DMS53 (cell line): ENCODE results near the gene PROKR2.

ENCODE experiments used
- DNase-seq: peaks from one replicate; lab custom pipeline; 2025; lab: John Stamatoyannopoulos, UW

Gene PROKR2

DNA sequence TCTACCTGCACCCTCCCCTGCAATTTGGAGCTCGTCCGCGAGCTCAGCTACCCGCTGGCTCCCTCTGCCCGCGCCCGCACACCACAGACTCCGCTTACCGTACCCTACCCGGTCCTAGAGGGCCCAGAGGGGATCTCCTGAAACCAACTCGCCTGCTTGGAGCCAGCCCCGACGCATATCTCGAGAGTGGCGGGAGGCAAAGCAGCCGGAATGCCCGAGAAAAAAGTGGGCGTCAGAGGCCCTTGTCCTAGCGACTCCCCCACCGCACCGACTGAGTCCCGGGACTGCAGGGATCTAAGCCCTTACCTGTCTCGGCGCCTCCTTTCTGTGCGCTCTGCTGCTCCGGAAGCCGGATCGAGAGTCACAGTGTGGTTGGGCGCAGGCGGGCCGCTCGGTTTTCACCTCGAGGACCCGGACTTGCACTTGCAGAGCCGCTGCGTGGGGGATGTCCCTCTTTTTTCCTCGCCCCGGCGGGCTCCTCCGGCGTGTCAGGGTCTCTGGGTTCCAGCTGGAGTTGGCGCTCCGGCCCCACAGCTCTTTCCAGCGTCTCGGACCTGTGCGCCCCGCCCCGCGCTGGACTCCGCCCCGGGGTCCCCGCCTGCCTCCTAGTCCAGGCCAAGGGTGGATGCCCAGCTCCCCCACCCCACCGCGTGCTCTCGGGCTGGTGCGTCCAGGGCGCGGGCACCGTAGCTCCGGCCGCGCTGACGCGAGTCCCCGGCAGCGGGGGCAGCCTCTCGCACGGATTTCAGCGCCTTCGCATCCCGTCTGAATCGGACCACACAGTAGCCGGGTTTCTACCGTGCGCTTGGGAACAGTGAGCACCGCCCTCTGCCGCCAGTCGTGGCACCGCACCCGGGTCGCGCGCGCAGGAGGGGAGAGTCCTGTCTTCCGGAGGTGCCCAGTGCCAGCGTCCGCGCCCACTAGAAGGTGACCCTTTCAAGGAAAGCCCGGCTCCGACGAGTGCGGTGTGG lies at the start of gene PROKR2:
PROKR2 (minus strand) TSS at position 767 of the 971 bp plus-strand sequence. CDS start 2,585 bp downstream, outside the sequence.
- no peak for DNase-seq

DNA sequence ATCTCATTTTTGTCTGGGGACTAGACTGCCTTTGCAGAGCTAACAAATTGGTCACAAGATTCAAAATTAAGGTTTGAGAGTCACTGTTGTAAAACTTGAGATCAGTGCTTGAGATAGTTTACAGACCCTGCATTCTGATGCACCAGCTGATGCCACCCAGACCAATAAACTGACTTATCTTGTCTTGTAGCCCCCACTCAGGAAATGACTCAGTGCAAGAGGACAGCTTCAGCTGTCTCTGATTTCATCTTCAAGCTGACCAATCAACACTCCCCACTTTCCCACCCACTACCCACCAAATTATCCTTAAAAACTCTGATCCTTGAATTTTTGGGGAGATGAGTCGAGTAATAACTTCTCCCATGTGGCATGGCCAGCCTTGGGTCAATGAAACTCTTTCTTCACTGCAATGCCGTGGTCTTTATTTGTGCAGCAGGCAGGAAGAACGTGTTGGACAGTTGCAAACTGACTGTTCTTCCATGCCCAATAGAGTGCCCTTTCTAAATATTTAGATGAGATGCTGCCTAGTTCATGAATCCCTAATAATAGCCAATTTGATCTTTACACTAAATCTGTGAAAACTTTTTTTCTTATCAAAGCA lies 48.3 kb upstream of the PROKR2 start:
- no peak for DNase-seq

DNA sequence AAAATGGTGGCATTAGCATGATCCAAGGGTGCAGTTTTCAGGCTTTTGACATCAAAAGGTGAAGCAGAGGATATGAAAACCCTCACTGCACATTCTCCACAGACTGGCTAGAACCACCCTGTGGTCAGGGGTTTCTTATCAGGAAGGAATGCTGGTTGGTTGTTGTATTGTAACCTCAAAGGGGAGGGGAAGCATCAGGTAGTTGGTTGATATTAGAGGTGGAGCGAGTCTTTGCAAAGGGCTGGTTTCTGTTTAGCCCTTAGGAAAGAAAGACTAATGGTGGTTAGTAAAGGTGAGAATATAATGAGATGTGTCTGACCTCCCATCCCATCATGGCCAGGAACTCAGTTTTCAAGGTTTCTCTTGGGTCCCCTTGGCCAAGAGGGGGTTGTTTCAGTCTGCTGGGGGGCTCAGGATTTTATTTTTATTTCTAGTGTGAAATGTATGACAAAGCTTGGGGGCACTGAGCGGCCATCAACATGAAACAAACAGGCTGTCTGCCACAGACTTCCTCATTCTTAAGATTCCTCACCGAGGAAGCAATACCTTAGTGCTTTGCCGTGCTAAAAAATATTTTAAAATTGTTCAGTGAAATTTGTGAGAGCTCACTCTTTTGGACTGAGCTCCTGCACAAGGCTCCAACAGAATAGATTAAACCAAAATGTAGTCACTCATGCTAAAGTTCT lies 47.5 kb upstream of the PROKR2 start:
- DNase-seq: no peak

- no peak for DNase-seq
These were observed 46.0 kb upstream of the PROKR2 start for GRCh38 chr20:5362771-5363170.

GRCh38 chr20:5361176-5361575 lies 44.4 kb upstream of the PROKR2 start:
- DNase-seq: no peak

DNA sequence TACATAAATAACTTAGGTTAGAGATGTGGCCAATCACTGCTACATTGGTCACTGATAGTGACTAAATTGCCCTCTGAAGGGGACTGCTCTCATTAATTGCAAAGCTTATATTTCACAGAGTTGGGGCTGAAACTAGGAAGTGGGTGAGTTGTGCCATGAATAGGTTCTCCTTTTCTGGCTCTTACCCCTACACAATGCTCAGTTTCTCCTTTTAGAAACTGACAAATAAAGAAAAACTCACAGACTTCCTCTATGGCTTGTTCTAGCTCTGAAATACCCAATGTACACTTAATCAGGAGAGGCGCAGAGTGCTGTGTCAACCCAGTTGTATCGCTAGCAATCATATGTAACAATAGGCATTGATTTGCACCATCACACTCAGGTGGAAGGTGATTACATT lies 41.2 kb upstream of the PROKR2 start:
- no peak for DNase-seq

DNA sequence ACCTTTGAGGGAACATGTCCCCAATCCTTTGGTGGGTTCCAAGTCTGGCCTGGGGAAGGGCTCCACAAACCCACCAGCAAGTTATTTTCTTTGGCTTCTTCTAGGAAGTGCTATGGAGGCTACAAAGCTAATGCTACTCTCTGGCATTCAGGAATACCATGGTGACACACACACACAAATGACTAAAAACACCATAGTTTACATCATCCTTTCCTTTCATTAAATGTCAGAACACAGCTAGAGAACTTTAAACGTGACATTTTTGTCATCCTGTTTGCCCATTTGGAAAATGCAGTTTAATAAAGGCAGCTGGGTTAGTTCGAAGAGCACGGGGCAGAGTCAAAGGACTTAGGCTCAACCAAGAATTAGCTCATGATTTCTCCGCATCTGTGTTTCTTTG lies 40.2 kb upstream of the PROKR2 start:
- DNase-seq: no peak

GRCh38 chr20:5354901-5355300 lies 38.1 kb upstream of the PROKR2 start:
- no peak for DNase-seq

DNA sequence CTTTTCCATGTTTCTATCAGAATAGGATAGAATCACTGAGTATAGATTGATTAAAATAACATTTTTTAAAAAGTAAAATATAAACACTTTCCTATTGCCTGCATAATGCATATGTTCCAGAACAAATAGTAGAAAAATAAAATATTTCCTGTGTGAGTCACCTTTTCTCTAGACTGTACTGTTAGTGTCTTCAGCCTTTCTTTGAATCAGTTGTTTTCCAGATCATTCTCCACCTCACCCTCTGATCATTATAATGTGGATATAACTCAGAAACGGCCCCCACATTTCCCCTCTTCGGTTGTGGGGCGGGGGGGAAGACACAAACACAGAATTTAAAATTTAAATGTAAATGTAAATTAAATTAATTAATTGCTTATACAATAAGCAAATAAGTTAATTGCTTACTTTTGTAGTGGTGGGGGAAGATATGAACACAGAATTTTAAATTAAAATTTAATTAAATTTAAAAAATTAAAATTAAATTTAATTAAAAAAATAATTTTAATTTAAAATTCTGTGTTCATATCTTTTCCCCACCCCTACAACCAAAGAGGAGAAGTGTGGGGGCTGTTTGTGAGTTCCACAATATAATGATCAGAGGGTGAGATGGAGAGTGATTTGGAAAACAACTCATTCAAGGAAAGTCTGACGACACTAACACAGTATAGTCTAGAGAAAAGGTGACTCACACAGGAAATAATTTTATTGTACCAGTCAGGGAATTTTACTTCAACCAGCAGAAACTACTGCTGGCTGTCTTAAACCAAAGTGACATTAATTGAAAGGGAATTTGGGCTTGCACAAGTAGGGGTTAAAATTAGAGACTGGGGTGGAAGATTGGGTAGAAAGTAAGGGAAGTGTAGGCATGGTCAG lies 37.1 kb upstream of the PROKR2 start:
- DNase-seq: no peak

DNA sequence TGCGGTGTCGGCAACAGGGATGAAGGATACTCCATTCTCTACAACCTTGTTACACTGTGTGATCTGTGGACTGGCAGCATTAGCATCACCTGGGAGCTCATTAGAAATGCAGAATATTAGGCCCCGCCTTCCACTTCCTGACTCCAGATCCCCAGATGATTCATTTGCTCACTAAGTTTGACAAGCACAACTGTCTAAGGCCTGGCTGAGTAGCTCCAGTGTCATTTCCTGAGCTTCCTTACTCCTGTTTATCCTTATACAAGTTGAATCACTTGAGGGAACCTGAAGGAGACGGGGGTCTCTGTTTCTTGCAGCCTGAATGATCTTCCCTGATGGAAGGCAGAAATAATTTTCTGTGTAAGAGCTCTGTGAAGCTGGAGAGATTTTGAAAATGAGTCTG lies 32.7 kb upstream of the PROKR2 start:
- DNase-seq: no peak

DNA sequence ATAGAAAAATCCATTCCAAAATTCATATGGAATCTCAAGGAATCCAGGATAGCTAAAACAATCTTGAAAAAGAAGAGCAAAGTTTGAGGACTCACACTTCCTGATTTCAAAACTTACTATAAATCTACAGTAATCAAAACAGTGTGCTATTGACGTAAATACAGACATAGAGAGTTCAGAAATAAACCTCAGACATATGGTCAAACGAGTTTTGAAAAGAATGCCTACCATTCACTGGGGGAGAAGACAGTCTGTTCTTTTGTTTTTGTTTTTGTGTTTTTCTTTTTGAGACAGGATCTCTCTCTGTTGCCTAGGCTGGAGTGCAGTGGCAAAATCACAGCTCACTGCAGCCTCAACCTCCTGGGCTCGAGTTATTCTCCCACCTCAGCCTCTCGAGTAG lies 25.3 kb upstream of the PROKR2 start:
- no peak for DNase-seq

- DNase-seq: no peak
These were observed 14.6 kb upstream of the PROKR2 start for GRCh38 chr20:5331340-5331739.

DNA sequence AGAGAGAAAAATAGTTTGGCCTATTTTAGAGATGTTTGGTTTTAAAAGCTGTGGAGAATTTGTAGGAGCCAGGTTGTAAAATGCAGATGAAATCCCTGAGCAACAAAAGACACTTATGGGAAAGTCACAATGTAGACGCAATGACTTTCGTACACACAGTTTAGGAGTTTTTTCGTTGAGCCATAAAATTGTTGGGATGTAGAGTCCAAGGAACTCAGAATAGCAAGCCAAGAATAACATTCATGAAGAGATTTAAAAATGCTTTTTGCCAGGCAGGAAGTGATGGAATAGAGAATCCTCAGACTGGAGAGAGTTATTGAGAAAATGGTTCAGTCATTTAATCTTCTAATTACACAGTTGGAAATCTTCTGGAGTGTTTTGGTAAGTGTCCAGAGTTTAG lies 11.5 kb upstream of the PROKR2 start:
- no peak for DNase-seq

GRCh38 chr20:5327356-5327755 lies 10.6 kb upstream of the PROKR2 start:
- no peak for DNase-seq

DNA sequence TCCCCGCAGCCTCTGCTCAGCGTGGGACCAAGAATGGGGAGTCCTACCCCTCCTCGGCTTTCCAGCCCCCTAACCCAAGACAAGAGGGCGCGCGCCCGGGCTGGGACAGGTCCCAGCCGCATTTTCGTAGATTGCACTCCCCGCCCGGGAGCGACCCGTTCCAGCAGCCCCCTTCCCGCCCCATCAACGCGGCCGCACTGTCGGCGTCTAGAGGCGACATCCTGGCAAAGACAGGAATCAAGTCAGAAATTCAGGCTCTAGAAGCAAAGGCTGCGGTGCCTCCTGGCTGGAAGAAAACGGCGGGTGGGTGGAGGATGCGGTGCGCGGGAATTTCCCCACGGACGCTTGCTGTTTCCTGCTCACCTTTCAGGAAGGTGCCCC lies 957 bp downstream of the PROKR2 start:
- no peak for DNase-seq

GRCh38 chr20:5313916-5314315 lies 2.8 kb downstream of the PROKR2 start:
- no peak for DNase-seq

- no peak for DNase-seq
These were observed 4.2 kb downstream of the PROKR2 start for GRCh38 chr20:5312518-5312917.

- no peak for DNase-seq
These were observed 6.8 kb downstream of the PROKR2 start for GRCh38 chr20:5309971-5310370.

DNA sequence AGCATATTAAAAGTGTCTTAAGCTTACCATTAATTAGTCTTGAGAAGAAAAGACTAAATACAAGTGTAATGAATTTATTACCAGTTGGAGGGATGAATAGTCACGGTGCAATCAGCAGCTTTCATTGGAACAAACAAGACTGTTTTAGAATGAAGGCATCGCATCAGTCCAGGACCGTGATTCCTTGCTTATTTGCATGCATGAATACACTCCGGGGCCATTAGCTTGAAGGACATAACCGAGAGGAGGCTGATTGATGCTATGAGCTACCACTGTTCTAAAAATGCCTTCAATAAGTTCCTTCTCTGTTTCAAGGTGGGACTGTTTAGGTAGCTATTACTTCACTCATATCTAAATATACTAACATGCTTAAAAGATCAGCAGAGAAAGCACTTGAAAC lies 17.9 kb downstream of the PROKR2 start:
- no peak for DNase-seq

- no peak for DNase-seq
These were observed 19.3 kb downstream of the PROKR2 start for GRCh38 chr20:5297280-5298004.

- no peak for DNase-seq
These were observed 26.2 kb downstream of the PROKR2 start for GRCh38 chr20:5290596-5290995.
